GM23248 (cell line): ENCODE measurements around the gene ADORA3.

Experiments
- EZH2 ChIP-seq: fragments of 200-600 bp; sonication (generic); IDR thresholded peaks from 2 replicates; pipeline ENCODE4 v1.6.1; 2018; ENCODE audit warnings: antibody characterized with exemption, mild to moderate bottlenecking; ENCODE audit not compliant: insufficient read depth, poor library complexity, severe bottlenecking
- EZH2phosphoT487 ChIP-seq: fragments of 200-600 bp; sonication (generic); IDR thresholded peaks from 2 replicates; pipeline ENCODE4 v1.6.1; 2018; ENCODE audit warnings: antibody characterized with exemption, moderate library complexity, mild to moderate bottlenecking, low read depth; ENCODE audit not compliant: insufficient read depth

DNA sequence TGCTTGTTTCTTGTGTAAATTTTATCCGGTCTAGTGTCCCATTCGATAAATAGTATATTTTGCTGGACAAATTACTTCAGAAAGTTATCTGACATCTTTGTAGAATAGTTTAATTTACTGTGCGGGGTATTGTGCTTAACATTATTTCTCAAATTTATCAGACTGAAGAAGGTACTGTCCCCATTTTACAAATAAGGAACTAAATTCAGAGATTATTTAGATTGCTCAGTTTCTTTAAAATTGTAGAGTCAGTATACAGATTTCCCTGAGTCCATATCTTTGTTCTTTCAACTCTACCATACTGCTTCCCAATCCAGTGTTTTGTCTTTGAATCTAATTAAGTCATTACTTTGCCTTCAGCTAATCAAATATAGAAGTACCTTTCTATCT is 47.8 kb downstream of the ADORA3 start:
- TF ChIP-seq EZH2 (no peak), EZH2phosphoT487 (no peak)
